IMR-90 (cell line): Measurements from ENCODE around the gene EXOC6. TPM values are rescaled to one million over a fixed set of nuclear protein-coding genes. Genes with fewer than 3 reads are reported as not detected.

Experiments
- POLR2A ChIP-seq: IDR thresholded peaks from 2 replicates; pipeline ENCODE4 v1.6.1; 2012; ENCODE audit warnings: mild to moderate bottlenecking, low read depth, low read length
- RFX5 ChIP-seq: IDR thresholded peaks from 2 replicates; pipeline ENCODE4 v1.8.0; 2012; ENCODE audit warnings: low read depth, mild to moderate bottlenecking, low read length, moderate library complexity
- USF2 ChIP-seq: fragments of 150-350 bp; IDR thresholded peaks from 2 replicates; pipeline ENCODE4 v1.6.1; 2017; ENCODE audit warnings: mild to moderate bottlenecking, antibody characterized with exemption, low read length, low read depth
- polyA plus RNA-seq, 3 experiments: library from polyadenylated mRNA; depleted of rRNA; stranded (reverse); fragments of >200 nt; gene quantifications; 2 replicates each; pipeline ENCODE4 v1.2.3, GENCODE V29; 2012; ENCODE audit warnings: low replicate concordance in 1 of 3
- total RNA-seq: library from RNA; depleted of rRNA; stranded (reverse); fragments of >200 nt; gene quantifications from 2 replicates; pipeline ENCODE4 v1.2.3, GENCODE V29; 2012

EXOC6 gene
- total and polyA plus RNA-seq, 2 of the 4 experiments (the other 2 are of a cell fraction) = 4.5 to 11.5 TPM

- TF ChIP-seq USF2 = no peak
- TF ChIP-seq RFX5 = no peak
- no peak for TF ChIP-seq POLR2A
Observed at GRCh38 chr10:93061594-93062513, 213.5 kb downstream of the EXOC6 start (continued).
